ENCODE results near the gene SLC10A7. TPM values are rescaled to one million over a fixed set of nuclear protein-coding genes. Genes with fewer than 3 reads are reported as not detected.

Gene SLC10A7
- total RNA-seq, 1 experiment from 2014 or later = 3.9 TPM

GRCh38 chr4:146255874-146256273 lies 265.9 kb downstream of the SLC10A7 start:
- no peak overlapping the region for H3K27ac Mint-ChIP-seq
- Histone ChIP-seq H3K14ac (ENCODE audit: insufficient read depth, low read length) (no peak overlapping the region), H3K27me3 (ENCODE audit: insufficient read depth, low read length) (no peaks in the 10 kb centered on the region), H3K4me2 (ENCODE audit: insufficient read depth, insufficient read length, low read length) (no peak overlapping the region), H3K23me2 (ENCODE audit: insufficient read length, low read depth, low read length, poor library complexity, severe bottlenecking) (no peaks in the 10 kb centered on the region), H2BK15ac (ENCODE audit: low read depth, low read length) (no peak overlapping the region), H2BK5ac (ENCODE audit: insufficient read length, low read length) (no peak overlapping the region), H3K79me1 (ENCODE audit: insufficient read depth, low read depth, low read length, poor library complexity, severe bottlenecking) (no peaks in the 10 kb centered on the region), H4K20me1 (ENCODE audit: control insufficient read depth, insufficient read depth, insufficient read length) (no peaks in the 10 kb centered on the region), H3K9ac (ENCODE audit: extremely low read depth, insufficient read length, low read length) (no peak overlapping the region), H3T11ph (ENCODE audit: low read length) (no peak overlapping the region), H3K18ac (ENCODE audit: insufficient read length, low read depth, low read length) (no peak overlapping the region), H2AFZ (ENCODE audit: low read length) (no peak overlapping the region), H3K56ac (ENCODE audit: insufficient read length, low read depth, low read length) (no peak overlapping the region), H2BK20ac (ENCODE audit: low read depth, low read length, poor library complexity, severe bottlenecking) (no peak overlapping the region), H3K79me2 (ENCODE audit: insufficient read depth, low read length) (no peaks in the 10 kb centered on the region), H3K4me1 (ENCODE audit: insufficient read depth, low read length) (no peaks in the 10 kb centered on the region), H4K91ac (ENCODE audit: insufficient read length, low read depth, low read length) (no peak overlapping the region), H4K8ac (replicated peaks; ENCODE audit: insufficient read length, low read depth, low read length) (no peak overlapping the region), H4K5ac (ENCODE audit: insufficient read length, low read depth, low read length) (no peak overlapping the region), H2BK120ac (ENCODE audit: low read depth, low read length, poor library complexity, severe bottlenecking) (no peak overlapping the region), H3K23ac (ENCODE audit: insufficient read length, low read depth, low read length) (no peak overlapping the region), H3K9me3 (ENCODE audit: control insufficient read depth, low read depth, low read length) (no peaks in the 10 kb centered on the region), H3K27ac (ENCODE audit: insufficient read length, low read depth, low read length) (no peak overlapping the region), H2AK5ac (ENCODE audit: insufficient read length, low read length) (no peak overlapping the region), H3K4ac (ENCODE audit: low read depth, low read length) (no peak overlapping the region), H2BK12ac (ENCODE audit: insufficient read length, low read depth, low read length) (no peak overlapping the region)
- H3K36me3 Mint-ChIP-seq (ENCODE audit: insufficient read depth in 1 of 3, low read depth in 3 of 3) = no peaks in the 10 kb centered on the region
- H3K27me3 Mint-ChIP-seq (ENCODE audit: low read depth) = no peaks in the 10 kb centered on the region
- no peak overlapping the region for H3K4me3 Mint-ChIP-seq
- H3K4me1 Mint-ChIP-seq = no peaks in the 10 kb centered on the region
- TF ChIP-seq CTCF (conservative IDR thresholded peaks at IDR 0.05) = no peak
- DNase-seq = no peak
- no peaks in the 10 kb centered on the region for H3K9me3 Mint-ChIP-seq
- WGBS (ENCODE audit: extremely low coverage, insufficient read length, low lambda C conversion rate) = no CpG with 5 or more reads among the region's 3 CpGs
